ENCODE results near the gene EPHB1.

Gene EPHB1

GRCh38 chr3:134896141-134896540 is 101.1 kb downstream of the EPHB1 start:
- H3K27me3 ChIP-seq (ENCODE audit: low read depth) = no peaks in the 10 kb centered on the region
- no peaks in the 10 kb centered on the region for H3K36me3 ChIP-seq (replicated peaks)
- H3K4me3 ChIP-seq = no peak overlapping the region
- no peaks in the 10 kb centered on the region for H3K4me1 ChIP-seq
- DNase-seq (ENCODE audit: low spot score in 2 of 2) = no peak
- no peaks in the 10 kb centered on the region for H3K9me3 ChIP-seq
- in situ Hi-C loops (cut with MboI; ENCODE audit: low sequenced_read_pairs) = no loop called here

DNA sequence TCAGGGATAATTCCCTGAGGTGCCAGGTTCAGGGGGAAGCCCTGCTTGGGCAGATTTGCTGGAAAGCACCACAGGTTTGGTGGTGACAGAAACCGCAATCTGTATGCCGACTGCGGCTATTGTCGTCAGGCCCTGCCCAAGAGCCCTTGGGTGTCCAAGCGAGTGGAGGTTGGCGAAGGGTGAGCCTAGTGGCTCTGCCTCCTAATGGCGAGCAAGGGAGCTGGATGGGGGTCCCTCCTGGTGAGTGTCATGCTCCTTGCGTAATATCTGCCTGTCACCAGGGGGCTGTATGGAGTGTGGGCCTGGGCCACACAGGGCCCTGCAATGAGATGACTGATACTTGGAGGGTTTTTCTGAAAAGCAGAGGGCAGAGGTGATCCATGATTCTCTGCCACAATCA is 101.6 kb downstream of the EPHB1 start:
- in situ Hi-C loops (cut with MboI; ENCODE audit: low sequenced_read_pairs) = no loop called here

DNA sequence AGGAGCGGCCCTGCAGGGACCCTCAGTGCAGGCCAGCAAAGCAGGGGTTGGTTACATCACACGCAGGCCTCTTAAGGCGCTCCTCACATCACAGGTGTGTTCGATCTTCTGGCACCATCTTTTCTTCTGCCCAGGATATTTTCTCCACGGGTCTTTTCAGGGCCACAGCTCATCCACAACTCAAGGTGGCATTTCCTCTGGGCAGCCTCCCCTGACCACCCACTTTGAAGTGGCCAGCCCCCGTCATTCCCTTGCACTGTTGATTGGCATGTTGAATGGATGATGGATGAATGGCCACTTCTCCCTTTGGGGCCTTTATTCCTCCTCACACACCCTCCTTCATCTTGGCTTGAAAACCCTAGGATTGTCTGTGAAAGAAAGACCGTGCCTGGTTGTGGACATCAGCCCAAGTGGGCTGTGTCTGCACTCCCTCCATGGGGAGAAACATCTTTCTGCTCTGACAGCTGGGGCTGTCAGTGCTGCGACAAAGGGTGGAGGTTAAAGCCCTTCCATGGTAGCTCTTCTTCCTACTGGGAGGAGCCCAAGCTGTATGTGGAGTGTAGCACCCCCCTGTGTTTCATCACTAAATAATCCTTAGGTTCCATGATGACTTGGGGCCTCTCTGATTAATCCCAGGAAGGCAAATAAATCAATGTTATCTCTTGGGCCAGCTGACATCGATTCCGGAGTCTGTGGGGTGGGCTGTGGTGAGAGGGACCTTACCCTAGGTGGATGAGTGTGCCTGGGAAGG is 102.5 kb downstream of the EPHB1 start:
- no peaks in the 10 kb centered on the region for H3K27me3 ChIP-seq (ENCODE audit: low read depth)
- DNase-seq (ENCODE audit: low spot score in 2 of 2) = no peak
- no peaks in the 10 kb centered on the region for H3K4me1 ChIP-seq
- H3K9me3 ChIP-seq = no peaks in the 10 kb centered on the region
- in situ Hi-C loops (cut with MboI; ENCODE audit: low sequenced_read_pairs) = no loop called here
- no peak overlapping the region for H3K4me3 ChIP-seq
- H3K36me3 ChIP-seq (replicated peaks) = no peaks in the 10 kb centered on the region

More for the DNA sequence above, 101.6 kb downstream of the EPHB1 start:
- Histone ChIP-seq H3K27me3 (ENCODE audit: low read depth) (no peaks in the 10 kb centered on the region), H3K36me3 (replicated peaks) (no peaks in the 10 kb centered on the region), H3K4me3 (no peak overlapping the region), H3K9me3 (no peaks in the 10 kb centered on the region), H3K4me1 (no peaks in the 10 kb centered on the region)
- DNase-seq (ENCODE audit: low spot score in 2 of 2) = no peak

GRCh38 chr3:134898181-134898754 is 103.2 kb downstream of the EPHB1 start:
- DNase-seq (ENCODE audit: low spot score in 2 of 2) = no peak
- Histone ChIP-seq H3K4me1 (no peaks in the 10 kb centered on the region), H3K27me3 (ENCODE audit: low read depth) (no peaks in the 10 kb centered on the region), H3K36me3 (replicated peaks) (no peaks in the 10 kb centered on the region), H3K4me3 (no peak overlapping the region), H3K9me3 (no peaks in the 10 kb centered on the region)
- in situ Hi-C loops (cut with MboI; ENCODE audit: low sequenced_read_pairs) = no loop called here

- no peak overlapping the region for H3K4me3 ChIP-seq
- no peaks in the 10 kb centered on the region for H3K4me1 ChIP-seq
- no peaks in the 10 kb centered on the region for H3K36me3 ChIP-seq (replicated peaks)
- in situ Hi-C loops (cut with MboI; ENCODE audit: low sequenced_read_pairs) = no loop called here
- no peaks in the 10 kb centered on the region for H3K27me3 ChIP-seq (ENCODE audit: low read depth)
- H3K9me3 ChIP-seq = no peaks in the 10 kb centered on the region
- DNase-seq (ENCODE audit: low spot score in 2 of 2) = no peak
Measured at GRCh38 chr3:134899786-134900185, 104.7 kb downstream of the EPHB1 start.

DNA sequence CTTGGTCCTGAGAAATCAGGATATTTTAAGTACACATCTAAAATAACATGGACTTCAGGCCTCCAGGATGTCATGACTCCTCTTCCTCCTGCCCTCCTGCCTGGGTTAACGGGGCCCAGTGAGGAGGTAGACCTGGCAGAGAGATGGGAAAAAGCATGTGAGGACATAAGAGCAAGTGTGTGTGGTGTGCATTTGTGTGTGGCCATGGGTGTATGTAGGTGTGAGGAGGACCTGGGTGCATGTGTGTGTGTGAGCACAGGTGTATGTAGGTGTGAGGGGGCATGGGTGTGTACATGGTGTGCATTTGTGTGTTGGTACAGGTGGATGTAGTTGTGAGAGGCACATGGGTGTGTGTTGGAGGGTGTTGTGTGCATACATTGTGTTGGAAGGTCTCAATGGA is 105.4 kb downstream of the EPHB1 start:
- Histone ChIP-seq H3K9me3 (no peaks in the 10 kb centered on the region), H3K36me3 (replicated peaks) (no peaks in the 10 kb centered on the region), H3K27me3 (ENCODE audit: low read depth) (no peaks in the 10 kb centered on the region), H3K4me3 (no peak overlapping the region), H3K4me1 (no peaks in the 10 kb centered on the region)
- no peak for DNase-seq (ENCODE audit: low spot score in 2 of 2)
- in situ Hi-C loops (cut with MboI; ENCODE audit: low sequenced_read_pairs) = no loop called here

- Histone ChIP-seq H3K9me3 (no peaks in the 10 kb centered on the region), H3K4me3 (no peak overlapping the region), H3K4me1 (no peaks in the 10 kb centered on the region), H3K36me3 (replicated peaks) (no peaks in the 10 kb centered on the region), H3K27me3 (ENCODE audit: low read depth) (no peaks in the 10 kb centered on the region)
- in situ Hi-C loops (cut with MboI; ENCODE audit: low sequenced_read_pairs) = no loop called here
- no peak for DNase-seq (ENCODE audit: low spot score in 2 of 2)
Measured at GRCh38 chr3:134901461-134901860, 106.4 kb downstream of the EPHB1 start.

DNA sequence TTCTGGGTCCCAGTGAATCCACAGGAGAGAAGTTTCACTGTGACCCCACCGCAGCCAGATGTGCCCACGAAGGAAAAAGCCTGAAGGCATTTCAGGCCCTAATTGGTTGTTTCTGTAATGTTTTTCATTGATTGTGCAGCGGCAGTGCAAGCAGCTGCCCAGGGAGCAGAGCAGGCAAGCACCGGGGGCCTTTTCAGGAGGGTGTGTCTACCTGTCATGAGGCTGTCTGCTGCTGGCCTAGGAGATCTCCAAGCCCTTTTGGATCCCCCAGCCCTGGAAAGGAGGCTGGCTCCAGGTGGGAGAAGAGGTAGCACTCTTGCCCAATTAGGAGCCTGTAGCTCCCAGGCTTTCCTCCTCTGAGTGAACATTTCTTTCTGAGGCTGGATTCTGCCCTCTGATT is 108.8 kb downstream of the EPHB1 start:
- no peaks in the 10 kb centered on the region for H3K27me3 ChIP-seq (ENCODE audit: low read depth)
- no peak overlapping the region for H3K4me3 ChIP-seq
- H3K4me1 ChIP-seq = no peaks in the 10 kb centered on the region
- H3K9me3 ChIP-seq = no peaks in the 10 kb centered on the region
- no peaks in the 10 kb centered on the region for H3K36me3 ChIP-seq (replicated peaks)
- in situ Hi-C loops (cut with MboI; ENCODE audit: low sequenced_read_pairs) = no loop called here
- DNase-seq (ENCODE audit: low spot score in 2 of 2) = no peak

- no peaks in the 10 kb centered on the region for H3K27me3 ChIP-seq (ENCODE audit: low read depth)
- no peaks in the 10 kb centered on the region for H3K36me3 ChIP-seq (replicated peaks)
- no peaks in the 10 kb centered on the region for H3K9me3 ChIP-seq
- no peak for DNase-seq (ENCODE audit: low spot score in 2 of 2)
- no peaks in the 10 kb centered on the region for H3K4me1 ChIP-seq
- in situ Hi-C loops (cut with MboI; ENCODE audit: low sequenced_read_pairs) = no loop called here
- H3K4me3 ChIP-seq = no peak overlapping the region
Measured at GRCh38 chr3:134904241-134904771, 109.2 kb downstream of the EPHB1 start.

DNA sequence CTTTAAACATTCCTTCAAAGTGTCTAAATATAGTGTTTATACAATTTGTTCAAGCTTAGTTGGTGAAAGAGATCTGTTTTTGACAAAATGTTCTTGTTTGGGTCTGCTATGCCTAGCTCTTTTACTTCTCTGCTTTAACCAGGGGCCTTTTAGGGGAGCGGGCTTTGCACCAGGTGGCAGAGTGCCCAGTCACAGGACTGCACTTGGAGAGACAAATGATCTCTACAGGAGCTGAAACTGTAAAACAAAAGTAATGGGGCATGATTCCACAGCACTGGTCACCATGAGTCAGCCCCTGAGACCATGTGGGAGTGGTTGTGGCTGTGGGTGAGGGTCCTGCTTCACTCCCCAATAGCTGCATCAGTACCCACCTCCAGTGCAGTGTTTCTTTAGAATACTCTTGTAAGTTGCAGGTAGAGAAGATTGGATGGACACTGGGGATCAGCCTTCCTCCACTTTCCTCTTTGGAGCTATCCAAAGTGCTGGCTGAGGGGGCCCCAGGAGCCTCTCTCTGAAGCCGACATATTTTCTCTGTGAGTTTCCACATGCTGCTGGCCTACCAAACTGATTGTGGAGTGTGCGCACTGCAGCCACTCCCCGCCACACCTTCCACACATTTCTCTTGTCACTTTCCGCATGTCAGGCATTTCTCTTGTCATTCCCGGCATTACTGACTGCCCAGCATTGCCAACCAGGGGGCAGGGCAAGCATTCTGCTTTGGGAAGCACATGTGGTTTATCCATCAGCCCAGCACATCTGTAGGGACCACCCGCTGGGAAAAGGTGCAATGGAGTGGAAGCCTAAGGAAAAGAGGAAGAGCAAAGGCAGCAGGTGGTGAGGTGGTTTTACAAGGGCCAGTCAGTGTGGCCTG is 110.0 kb downstream of the EPHB1 start:
- no peaks in the 10 kb centered on the region for H3K4me1 ChIP-seq
- no peaks in the 10 kb centered on the region for H3K9me3 ChIP-seq
- in situ Hi-C loops (cut with MboI; ENCODE audit: low sequenced_read_pairs) = no loop called here
- H3K4me3 ChIP-seq = no peak overlapping the region
- no peaks in the 10 kb centered on the region for H3K27me3 ChIP-seq (ENCODE audit: low read depth)
- H3K36me3 ChIP-seq (replicated peaks) = no peaks in the 10 kb centered on the region
- DNase-seq (ENCODE audit: low spot score in 2 of 2) = no peak

GRCh38 chr3:134905647-134905935 is 110.5 kb downstream of the EPHB1 start:
- Histone ChIP-seq H3K9me3 (no peaks in the 10 kb centered on the region), H3K36me3 (replicated peaks) (no peaks in the 10 kb centered on the region), H3K27me3 (ENCODE audit: low read depth) (no peaks in the 10 kb centered on the region), H3K4me1 (no peaks in the 10 kb centered on the region), H3K4me3 (no peak overlapping the region)
- DNase-seq (ENCODE audit: low spot score in 2 of 2) = no peak
- in situ Hi-C loops (cut with MboI; ENCODE audit: low sequenced_read_pairs) = no loop called here

- Histone ChIP-seq H3K4me3 (no peak overlapping the region), H3K9me3 (no peaks in the 10 kb centered on the region), H3K36me3 (replicated peaks) (no peaks in the 10 kb centered on the region), H3K4me1 (no peaks in the 10 kb centered on the region), H3K27me3 (ENCODE audit: low read depth) (no peaks in the 10 kb centered on the region)
- DNase-seq (ENCODE audit: low spot score in 2 of 2) = no peak
- in situ Hi-C loops (cut with MboI; ENCODE audit: low sequenced_read_pairs) = no loop called here
Measured at GRCh38 chr3:134908271-134908670, 113.2 kb downstream of the EPHB1 start.

- Histone ChIP-seq H3K9me3 (no peaks in the 10 kb centered on the region), H3K4me1 (no peaks in the 10 kb centered on the region), H3K4me3 (no peak overlapping the region), H3K27me3 (ENCODE audit: low read depth) (no peaks in the 10 kb centered on the region), H3K36me3 (replicated peaks) (no peaks in the 10 kb centered on the region)
- no peak for DNase-seq (ENCODE audit: low spot score in 2 of 2)
- in situ Hi-C loops (cut with MboI; ENCODE audit: low sequenced_read_pairs) = no loop called here
Measured at GRCh38 chr3:134910026-134910425, 115.0 kb downstream of the EPHB1 start.
